ENCODE data around the gene OCLN. TPM values are rescaled to one million over a fixed set of nuclear protein-coding genes. Genes with fewer than 3 reads are reported as not detected.
A peak's percentile ranks its signal among the peaks of the same experiment; 100 is the strongest.
"Not testable (repeated sequence)": the region's sequence is repeated elsewhere in the genome, so short reads cannot be mapped to it uniquely, and the experiment has no call there.

OCLN gene
- total and polyA plus RNA-seq, 9 of the 15 experiments (the other 6 are each of a cell fraction or from before 2014, with no cell fraction given): 0.05 to 0.29 (median 0.15) TPM

GRCh38 chr5:69466375-69466774 lies 26.2 kb upstream of the OCLN start:
- H3K36me3 ChIP-seq (ENCODE audit: control insufficient read depth, insufficient read depth, low read length); FAIRE-seq; H3K4me2 ChIP-seq (ENCODE audit: insufficient read depth, low read length); H3K9me1 ChIP-seq (ENCODE audit: control insufficient read depth, insufficient read depth, low read length); H3K79me2 ChIP-seq (ENCODE audit: control insufficient read depth, insufficient read depth, low read length); DNase-seq (ENCODE audit: extremely low read depth in 1 of 4, low spot score in 3 of 4); H3K27ac ChIP-seq (ENCODE audit: extremely low read depth, low read depth, low read length); H4K20me1 ChIP-seq (replicated peaks; ENCODE audit: control insufficient read depth, insufficient read depth, low read length); H3K9me3 ChIP-seq (replicated peaks; ENCODE audit: control insufficient read depth, insufficient read depth, low read depth, low read length); BruUV-seq (replicated peaks); intact Hi-C loops (cut with micrococcal nuclease); H3K27me3 ChIP-seq (ENCODE audit: control insufficient read depth in 2 of 2, insufficient read depth in 2 of 2, low read length in 2 of 2); H3K9ac ChIP-seq (ENCODE audit: insufficient read depth in 1 of 2, low read depth in 2 of 2, low read length in 2 of 2); H3K4me1 ChIP-seq (replicated peaks in 1 of 2; ENCODE audit: control insufficient read depth in 2 of 2, insufficient read depth in 2 of 2, low read length in 2 of 2); in situ Hi-C loops (cut with MboI); CTCF ChIA-PET (ENCODE audit: low intra/inter-chr PET ratio); H3K4me3 ChIP-seq; POLR2A ChIA-PET; H2AFZ ChIP-seq (ENCODE audit: low read depth, low read length); ATAC-seq: not testable (repeated sequence)
- TF ChIP-seq SRF (CRISPR knock-in tag; IDR thresholded peaks at IDR 0.05): peak in 1 of 2 experiments; percentile 82; a peak in 1 of 4 replicates
- TF ChIP-seq CC2D1A (IDR thresholded peaks at IDR 0.05): 0 out of 2 replicates have a peak, but pooled peaks have one; percentile 45
- TF ChIP-seq NFYB (IDR thresholded peaks at IDR 0.05; ENCODE audit: extremely low read depth, insufficient read length): peak; percentile 41
- TF ChIP-seq ASH1L (IDR thresholded peaks at IDR 0.05; ENCODE audit: borderline replicate concordance, low read depth, partially characterized antibody): peak; percentile 60
- 0 out of 2 replicates have a peak, but pooled peaks have one; percentile 29 for TF ChIP-seq ZNF316 (IDR thresholded peaks at IDR 0.05)
- 13% methylated on average over 3 of the region's 3 CpGs for WGBS (ENCODE audit: insufficient coverage, low coverage, missing lambda C conversion rate)

Data from K562 (cell line).